Hippocampal formation (tissue), 2 donors: Measurements from ENCODE around the gene KIAA0232.
"Not testable (repeated sequence)": the region's sequence is repeated elsewhere in the genome, so short reads cannot be mapped to it uniquely, and the experiment has no call there.

Source experiments
- DNase-seq, 2 donors: peaks; one replicate each; lab custom pipeline; 2025; lab: John Stamatoyannopoulos, UW

KIAA0232 gene

DNA sequence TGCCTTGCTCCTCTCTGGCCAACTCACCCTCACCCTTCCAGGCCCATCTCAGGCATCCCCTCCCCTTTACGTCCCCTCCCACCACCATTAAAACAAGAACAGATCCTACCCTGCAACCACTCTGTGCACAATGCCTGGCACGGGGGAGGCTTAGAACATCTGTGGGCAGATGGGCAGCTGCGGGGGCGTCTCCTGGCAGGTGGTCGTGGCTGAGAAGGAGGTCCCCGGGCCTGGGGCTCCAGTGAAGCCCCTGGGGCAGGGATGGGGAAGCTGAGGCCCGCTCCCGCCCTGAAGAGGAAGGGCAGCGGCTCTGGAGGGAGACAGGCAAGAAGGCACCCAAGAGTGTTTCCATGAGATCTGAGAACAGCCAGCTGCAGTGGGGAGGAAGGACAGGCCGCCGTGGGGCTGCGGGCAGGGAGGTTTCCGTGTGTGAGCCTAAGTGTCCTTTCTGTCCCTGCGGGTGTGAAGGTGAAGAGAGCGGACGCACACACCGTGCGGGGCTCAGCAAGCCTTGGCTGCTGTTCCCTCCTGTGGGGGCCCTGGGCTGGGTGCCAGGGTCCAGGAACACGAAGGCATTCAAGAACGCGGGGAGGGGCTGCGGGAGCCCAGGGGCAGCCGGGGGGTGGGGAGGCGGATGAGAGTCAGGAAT lies 119.3 kb downstream of the KIAA0232 start:
- DNase-seq, result no peak

DNA sequence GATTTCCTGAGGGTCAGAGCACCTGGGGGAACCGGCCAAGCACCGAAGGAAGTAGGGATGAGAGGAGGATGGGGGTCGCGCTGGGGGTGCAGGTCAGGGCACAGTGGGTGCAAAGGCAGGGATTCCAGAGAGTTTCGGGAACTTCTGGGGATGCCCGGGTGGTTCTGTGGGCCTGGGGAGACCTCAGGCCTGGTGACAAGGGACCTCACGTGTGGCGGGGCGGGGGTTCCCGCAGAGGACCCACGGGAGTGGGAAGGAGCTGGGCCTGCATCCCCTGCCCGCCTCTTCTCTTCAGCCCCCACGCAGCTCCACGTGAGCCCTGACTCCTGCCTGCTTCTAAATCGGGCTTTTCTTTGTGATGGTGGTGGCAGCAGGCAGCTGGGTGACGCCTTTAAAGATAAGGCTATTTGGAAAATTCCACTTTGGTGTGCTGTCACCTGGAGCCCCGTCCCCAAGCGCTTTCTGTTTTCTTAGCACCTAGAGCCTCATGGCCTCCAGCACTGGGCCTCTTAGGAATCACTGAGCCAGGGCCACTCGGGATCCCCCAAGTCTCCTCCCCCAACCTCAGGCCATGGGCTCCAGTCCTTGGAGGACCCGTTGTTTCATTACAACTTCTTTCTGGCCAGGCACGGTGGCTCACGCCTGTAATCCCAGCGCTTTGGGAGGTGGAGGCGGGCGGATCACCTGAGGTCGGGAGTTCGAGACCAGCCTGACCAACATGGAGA lies 120.0 kb downstream of the KIAA0232 start:
- no peak for DNase-seq

DNA sequence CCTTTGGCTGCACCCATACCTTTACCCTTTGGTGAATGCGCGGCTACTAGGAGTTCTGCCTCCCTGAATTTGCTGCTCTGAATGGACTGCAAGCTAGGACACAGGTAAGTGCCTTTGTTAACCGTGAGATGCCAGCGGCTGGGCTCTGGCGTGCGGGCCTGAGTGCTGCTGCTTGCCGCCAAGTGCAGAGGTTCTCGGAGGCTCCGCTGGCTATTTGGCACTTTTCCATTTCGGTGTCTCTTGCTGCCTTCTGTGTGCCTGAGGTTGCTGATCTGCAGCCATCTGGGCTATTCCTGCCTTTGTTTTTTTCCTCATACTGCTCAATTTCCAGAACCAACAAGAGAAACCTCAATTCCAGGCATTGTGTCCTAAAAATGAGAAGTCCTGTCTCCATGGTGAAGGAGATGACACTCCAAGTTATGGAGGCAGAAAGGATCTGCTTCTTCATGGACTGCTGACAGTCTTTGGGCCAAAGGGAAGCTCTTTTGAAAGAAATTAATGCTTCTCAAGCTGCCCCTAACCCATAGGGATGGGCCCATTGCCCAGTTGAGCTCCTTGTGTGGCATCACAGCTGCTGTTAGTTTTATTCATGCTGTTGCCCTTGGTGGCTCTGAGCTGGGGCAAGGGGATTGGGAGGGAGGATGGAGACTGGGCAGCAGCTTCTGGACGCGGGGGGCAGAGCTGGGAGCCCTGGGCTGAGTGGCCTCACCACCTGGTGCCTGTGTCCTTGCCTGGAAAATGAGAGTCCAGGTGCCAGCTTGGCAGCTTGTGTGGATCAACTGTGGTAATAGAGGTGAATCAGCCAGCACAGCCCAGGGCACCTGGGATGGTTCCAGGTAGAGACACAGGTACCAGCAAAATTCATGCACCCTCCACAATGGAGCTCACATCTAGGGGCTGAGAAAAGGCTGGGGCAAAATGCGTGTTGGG lies 123.3 kb downstream of the KIAA0232 start:
- no peak for DNase-seq

DNA sequence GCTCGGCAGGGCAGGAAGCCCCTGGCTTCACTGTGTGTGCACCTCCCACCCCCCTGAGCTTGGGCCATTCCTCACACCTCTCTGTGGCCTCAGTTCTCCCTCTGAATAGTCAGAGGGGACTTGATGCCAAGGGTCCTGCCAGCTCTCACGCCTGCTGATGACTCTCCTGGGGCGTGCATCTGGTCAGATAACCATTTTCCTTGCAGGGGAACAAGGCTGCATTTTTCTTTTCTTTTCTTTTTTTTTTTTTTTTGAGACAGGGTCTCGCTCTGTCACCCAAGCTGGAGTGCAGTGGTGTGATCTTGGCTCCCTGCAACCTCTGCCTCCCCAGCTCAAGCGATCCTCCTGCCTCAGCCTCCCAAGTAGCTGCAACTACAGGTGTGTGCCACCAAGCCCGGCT lies 124.0 kb downstream of the KIAA0232 start:
- not testable (repeated sequence) for DNase-seq

DNA sequence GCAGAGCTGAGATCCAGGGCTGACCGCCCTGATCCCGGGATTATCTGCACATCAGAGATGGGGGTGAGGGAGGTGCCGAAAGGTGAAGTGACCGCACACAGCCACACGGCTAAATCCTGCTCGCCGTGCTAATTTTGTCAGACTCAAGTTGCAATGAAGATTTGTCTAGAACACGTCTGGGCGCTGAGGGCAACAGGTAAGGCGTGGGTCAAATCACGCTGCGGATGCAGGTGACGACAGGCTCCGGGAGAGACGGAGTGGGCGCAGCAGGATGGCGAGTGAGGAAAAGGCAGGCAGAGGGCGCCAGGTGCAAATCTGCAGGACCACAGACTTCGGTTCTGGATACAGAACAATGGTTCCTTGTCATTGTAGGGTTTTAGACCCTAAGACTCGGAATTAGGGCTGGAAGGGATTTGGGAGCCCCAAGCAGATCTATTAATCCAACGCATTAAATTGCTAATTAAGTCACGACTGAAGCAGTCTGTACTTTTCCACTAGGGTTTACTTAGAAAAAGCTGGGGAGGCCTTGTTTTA lies 125.2 kb downstream of the KIAA0232 start:
- no peak for DNase-seq

DNA sequence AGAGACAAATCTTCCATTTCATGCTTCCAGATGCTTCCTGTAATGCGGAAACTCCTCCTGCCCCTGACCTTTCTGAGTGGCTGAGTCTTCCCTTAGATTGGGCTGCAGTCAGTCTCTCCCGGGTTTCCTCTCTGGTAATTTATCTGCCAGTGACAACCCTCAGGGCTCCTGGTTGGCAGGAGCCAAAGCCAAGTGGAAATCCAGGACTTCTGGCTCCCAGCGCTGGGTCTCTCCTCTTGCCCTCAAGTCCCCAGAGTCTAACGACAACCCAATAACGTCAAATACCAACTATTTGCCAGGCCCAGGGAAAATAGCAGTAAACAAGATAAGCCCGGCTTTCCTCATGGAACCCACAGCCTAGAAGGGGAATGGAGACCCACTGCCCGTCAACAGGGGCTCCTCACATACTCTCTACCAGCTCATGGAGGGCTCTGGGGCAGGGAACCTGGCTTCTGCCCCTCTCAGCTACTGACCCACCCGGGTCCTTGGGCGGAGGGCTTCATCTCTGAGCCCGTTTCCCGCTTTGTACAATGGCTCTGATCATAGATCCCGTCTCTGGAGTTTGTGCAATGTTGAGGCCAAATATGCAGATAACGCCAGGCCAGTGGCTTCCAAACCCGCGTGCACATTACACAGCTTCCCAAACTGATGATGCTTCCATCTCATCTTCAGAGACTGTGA lies 126.0 kb downstream of the KIAA0232 start:
- no peak for DNase-seq

DNA sequence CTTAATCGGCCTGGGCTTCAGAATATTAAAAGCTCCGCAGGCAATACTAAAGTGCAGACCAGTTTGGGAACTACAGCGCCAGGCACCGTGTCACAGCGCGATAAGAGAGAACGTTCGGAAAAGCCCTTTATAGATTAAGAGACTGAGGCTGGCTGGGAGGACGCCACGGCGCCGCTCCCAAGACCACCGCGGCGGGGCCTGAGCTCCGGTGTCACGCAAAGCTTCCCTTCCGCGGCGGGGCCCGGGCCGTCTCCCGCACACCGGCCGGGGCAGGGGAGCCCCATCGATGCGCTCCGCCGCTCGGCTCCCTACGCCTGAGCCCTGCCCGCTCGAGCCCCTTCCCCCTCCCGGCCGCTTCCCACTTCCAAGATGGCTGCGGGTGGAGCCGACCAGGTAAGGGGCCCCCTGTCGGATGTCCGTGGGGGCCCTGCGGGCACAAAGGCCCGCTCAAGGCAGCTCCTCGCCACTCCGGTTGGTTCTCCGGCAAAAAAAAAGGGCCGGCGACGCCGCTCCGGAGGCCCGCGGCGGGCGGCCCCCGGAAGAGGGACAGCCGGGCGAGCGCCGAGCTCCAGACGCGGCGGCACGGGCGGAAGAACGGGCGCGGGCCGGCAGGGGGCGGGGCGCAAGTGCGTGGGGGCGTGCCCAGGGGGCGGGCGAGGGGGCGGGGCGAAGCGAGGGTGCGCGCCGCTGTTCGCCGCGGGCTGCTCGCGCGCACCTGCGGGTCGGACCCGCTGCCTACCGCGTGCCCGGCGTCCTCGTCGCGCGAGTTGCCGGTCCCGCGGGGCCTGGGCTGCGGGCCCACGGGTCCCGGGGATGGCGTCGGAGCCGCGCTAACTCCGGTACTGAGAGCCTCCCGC lies 126.8 kb downstream of the KIAA0232 start, which contains the start of gene TBC1D14:
TBC1D14 (plus strand) TSS at position 714 of the 857 bp plus-strand sequence. CDS start 13,564 bp downstream, outside the sequence.
- peak; percentile 83 to 90 for DNase-seq

DNA sequence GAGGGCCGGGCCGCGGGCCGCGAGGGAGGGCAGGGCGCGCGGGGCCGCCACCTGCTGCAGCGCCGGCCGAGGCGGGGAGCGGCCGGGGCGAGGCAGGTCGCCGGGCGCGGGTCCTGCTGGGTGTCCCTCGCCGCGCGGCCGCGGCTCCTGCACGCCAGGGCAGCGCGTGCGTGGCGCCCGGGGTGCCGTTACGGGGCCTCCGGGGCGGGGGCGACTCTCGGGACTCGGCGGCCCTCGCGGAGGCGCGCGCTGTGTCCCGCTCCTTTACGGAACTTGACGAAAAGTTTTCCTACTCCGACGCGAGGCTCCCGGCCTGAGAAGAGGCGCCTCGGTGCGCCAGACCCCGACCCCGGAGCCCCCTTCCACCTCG lies 127.4 kb downstream of the KIAA0232 start:
- DNase-seq, result no peak

DNA sequence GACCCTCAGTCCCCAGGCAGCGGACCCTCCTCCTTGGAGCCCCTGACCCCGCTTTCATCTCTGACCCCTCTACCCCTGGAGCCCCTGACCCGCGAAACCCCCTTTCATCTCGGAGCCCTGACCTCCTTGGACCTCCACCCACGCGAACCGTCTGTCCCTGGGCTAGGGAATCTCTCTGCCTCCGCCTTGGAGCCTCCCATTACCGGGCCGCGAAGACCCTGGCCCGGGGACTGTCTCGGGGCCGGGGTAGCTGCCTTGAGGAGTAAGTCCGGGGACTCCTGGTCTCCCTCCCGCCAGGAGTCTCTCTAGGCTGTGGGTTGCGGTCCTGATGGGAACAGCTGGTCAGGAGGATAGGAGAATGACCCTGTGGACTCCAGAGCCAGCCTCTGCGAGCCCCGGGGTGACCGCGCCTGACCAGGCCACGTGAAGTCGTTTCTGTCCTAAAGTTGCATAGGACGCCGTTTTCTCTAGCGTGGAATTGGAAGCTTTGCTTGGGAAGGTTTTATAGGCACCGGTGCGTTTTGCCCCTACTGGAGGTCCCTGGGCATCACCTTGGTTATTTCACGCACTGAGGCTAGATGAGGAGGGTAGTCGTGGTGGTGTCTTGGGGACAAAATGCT lies 127.9 kb downstream of the KIAA0232 start:
- DNase-seq, result no peak

DNA sequence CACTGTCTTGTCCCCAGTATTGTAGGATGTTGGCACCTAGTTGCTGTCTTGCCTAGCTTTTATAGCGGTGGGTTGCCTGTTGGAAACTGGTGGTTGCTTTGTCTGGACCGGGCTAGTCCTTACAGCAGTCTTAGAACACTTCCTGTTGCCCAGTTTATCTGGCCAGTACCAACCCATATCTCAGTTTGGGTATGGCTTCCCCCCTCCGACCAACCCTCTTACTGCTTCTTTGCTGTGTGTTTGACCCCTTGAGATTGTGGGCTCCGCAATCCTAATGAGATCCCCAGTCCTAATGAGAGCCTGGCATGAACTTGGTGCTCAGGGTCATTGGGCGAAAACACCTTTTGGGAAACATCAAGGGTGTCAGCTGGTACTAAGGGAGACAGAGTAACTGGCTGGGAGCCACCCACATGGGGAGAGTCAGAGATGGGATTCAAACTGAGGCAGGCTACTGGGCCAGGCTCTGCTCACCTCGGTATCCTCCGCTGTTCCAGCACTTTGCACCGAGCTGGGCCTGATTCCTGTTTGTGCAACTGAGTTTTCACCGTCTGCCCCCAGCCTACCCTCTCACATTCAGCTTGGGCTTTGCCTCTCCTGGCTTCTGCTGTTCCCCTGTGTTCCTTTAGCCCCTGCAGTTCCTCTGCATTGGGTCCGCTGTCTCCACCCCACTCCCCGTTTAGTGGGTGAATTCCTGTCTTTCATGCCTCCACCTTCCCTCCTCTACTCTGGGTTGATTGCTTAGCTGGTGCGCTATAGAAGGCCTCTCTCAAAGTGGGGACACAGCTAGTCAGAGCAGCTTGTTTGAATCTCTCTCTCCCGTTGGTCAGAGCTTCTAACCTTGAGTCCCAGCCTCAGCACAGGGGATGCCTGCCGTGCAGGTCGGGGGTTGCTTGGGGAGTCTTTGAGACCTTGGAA lies 128.7 kb downstream of the KIAA0232 start:
- DNase-seq, result no peak

DNA sequence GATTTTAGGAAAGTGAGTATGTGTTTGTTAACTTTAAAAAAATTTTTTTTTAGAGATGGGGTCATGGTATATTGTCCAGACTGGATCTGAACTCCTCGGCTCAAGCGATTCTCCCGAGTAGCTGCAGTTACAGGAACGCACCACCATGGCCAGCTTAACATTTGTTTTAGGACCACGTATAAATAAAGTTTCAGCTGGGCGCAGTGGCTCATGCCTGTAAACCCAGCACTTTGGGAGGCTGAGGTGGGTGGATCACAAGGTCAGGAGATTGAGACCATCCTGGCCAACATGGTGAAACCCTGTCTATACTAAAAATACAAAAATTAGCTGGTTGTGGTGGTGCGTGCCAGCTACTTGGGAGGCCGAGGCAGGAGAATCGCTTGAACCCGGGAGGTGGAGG lies 129.4 kb downstream of the KIAA0232 start:
- DNase-seq, result not testable (repeated sequence)

DNA sequence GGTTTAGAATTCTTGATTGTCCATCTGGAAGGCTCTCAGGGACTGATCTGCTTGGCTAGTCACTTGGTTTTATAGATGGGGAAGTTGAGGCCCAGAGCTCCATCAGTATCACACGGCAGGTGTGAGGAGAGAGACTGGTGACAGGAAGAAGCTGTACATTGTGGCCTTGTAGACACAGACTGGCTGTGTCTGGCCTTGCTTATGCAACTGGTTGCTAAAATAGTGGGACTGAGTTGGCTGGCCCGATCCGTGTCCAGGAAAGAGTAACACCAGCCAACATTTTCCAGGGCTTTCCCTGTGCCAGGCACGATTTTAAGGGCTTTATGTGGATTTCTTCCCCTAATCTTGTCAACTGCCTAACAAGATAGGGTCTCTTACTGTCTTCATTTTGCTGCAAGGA lies 129.9 kb downstream of the KIAA0232 start:
- DNase-seq, result no peak

DNA sequence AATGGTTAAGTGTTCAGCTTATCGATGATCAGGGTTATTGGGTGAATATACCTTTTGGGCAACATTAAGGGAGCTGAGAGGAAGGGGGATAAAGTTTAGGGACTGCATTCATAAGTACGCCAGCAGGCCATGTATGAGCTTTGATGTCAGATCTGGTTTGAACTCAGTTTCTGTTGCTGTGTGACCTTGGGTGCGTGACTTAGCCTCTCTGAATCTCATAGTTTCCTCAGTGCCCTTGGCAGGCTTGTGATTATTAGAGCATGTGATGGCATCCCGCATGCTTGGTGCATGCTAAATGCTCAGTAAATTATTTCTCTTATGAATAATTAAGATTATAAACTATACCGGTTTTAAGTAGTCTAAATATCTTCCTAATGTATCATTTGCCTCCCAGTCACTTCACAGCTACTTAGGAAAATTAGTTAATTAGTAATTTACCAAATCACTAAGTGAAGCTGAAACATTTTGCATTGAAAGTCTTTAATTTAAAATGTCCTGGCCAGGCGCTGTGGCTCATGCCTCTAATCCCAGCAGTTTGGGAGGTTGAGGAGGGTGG lies 130.9 kb downstream of the KIAA0232 start:
- no peak for DNase-seq

DNA sequence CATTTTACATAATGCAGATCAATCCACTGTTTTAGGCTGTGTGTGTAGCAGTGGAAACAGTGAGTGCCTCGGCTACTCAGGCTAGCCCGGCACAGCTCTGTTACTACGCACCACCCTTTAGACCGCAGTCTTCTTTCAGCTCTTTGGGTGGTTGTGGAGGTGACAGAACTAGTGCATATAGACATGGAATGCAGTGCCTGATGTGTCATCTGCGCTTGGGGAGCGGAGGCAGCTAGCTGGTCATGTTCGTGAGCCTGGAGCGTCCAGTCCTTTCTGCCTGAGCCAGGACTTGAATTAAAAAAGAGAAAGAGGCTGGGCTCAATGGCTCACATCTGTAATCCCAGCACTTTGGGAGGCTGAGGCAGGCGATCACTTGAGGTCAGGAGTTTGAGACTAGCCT lies 131.9 kb downstream of the KIAA0232 start:
- no peak for DNase-seq

DNA sequence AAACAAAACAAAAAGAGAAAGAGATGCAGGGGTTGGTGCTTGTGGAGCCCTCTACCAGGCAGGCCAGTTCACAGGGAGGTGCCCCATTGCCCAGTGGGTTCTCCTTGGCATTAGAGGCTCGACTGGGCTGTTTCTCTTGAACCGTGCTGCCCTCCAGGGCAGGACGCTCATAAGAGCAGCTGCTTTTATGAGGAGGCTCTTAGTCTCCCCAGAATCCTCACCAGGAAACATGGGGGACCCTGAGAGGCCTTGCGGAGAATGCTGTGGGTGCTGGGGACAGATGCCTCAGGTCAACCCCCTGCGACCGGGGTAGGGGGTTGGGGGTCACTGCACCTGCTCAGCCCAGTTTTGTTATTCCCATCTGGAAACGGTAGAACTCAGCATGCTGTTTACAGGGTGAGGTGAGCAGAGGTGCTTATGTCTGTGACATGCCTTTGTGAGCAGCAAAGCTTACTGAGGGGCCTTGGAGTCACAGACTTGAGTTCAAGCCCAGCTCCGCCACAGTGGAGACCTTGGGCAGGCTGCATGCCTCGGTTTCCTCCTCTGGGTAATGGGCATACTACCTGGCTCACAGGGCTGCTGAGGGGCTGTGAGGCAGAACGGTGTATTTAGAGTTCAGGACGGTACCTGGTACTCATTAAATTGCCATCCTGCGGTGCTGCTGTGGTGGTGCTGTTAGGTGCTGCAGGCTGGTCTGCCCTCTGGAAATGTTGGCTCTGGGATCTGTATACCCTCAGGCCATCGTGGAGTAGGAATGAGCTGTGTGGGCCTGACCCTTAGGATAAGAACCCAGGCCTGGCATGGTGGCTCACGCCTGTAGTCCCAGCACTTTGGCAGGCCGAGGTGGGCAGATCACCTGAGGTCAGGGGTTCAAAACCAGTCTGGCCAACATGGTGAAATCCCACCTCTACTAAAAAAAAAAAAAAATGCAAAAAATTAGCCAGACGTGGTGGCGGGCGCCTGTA lies 132.8 kb downstream of the KIAA0232 start:
- DNase-seq, result no peak

DNA sequence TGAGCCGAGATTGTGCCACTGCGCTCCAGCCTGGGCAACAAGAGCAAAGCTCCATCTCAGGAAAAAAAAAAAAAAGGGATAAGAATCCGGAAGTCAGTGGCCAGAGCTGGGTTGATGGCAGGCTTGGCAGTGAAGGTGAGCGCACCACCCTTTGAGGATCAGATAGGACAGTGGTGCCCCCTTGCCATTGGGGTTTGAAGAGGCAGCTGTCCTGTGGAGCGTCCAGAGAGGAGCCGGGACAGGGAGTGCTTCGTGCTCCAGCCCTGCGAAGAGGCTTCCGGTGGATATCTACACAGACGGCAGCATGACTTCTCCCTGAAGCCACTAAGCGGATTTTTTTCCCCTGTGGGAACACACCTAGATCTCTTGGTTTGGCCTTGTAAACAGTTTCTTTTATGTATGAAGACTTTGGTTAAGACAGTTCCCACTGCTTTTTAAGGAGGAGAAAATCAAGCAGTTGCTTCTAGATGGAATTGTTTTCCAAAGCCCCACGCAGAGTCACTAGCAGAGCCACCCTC lies 133.6 kb downstream of the KIAA0232 start:
- DNase-seq, result no peak
